Trophoblast cell (in vitro differentiated cells and primary cell): ENCODE measurements around the gene PPAN.

ENCODE experiments used
- DNase-seq, 2 donors: peaks; one replicate each; pipeline ENCODE4 v3.0.0-alpha.2; 2016
- H2AFZ ChIP-seq: 2 replicates; pipeline ENCODE4 v1.6.1; 2013; ENCODE audit warnings: low read length, moderate library complexity, mild to moderate bottlenecking; ENCODE audit not compliant: insufficient read depth, poor library complexity
- H2AK5ac ChIP-seq: 2 replicates; pipeline ENCODE4 v1.6.1; 2013; ENCODE audit warnings: mild to moderate bottlenecking, low read length
- H2BK120ac ChIP-seq: 2 replicates; pipeline ENCODE4 v1.6.1; 2013; ENCODE audit warnings: low read length, mild to moderate bottlenecking, moderate library complexity; ENCODE audit not compliant: insufficient read depth, poor library complexity
- H2BK12ac ChIP-seq: 2 replicates; pipeline ENCODE4 v1.6.1; 2013; ENCODE audit warnings: mild to moderate bottlenecking, low read length, moderate library complexity
- H2BK5ac ChIP-seq: 2 replicates; pipeline ENCODE4 v1.6.1; 2013; ENCODE audit warnings: low read length, low read depth, moderate library complexity, mild to moderate bottlenecking; ENCODE audit not compliant: poor library complexity
- H3K14ac ChIP-seq: 2 replicates; pipeline ENCODE4 v1.6.1; 2013; ENCODE audit warnings: mild to moderate bottlenecking, low read length
- H3K18ac ChIP-seq: 2 replicates; pipeline ENCODE4 v1.6.1; 2013; ENCODE audit warnings: mild to moderate bottlenecking, low read length
- H3K23ac ChIP-seq: 2 replicates; pipeline ENCODE4 v1.6.1; 2013; ENCODE audit warnings: low read length
- H3K27ac ChIP-seq: 2 replicates; pipeline ENCODE4 v1.5.1; 2013; ENCODE audit warnings: low read depth, mild to moderate bottlenecking, inconsistent platforms, low read length, moderate library complexity
- H3K27me3 ChIP-seq: 2 replicates; pipeline ENCODE4 v1.6.1; 2013; ENCODE audit warnings: inconsistent platforms, mild to moderate bottlenecking, low read length, moderate library complexity; ENCODE audit not compliant: insufficient read depth
- H3K36me3 ChIP-seq, 2 experiments: 1 replicate in 1 of 2; 2 replicates in 1 of 2; pipeline ENCODE4 v1.6.1; 2013; ENCODE audit warnings: low read length in 2 of 2, mild to moderate bottlenecking in 2 of 2, moderate library complexity in 1 of 2; ENCODE audit not compliant: insufficient read depth in 2 of 2, control insufficient read depth in 1 of 2
- H3K4ac ChIP-seq: 2 replicates; pipeline ENCODE4 v1.6.1; 2013; ENCODE audit warnings: low read depth, mild to moderate bottlenecking, low read length, moderate library complexity
- H3K4me1 ChIP-seq, 2 experiments: 1 replicate in 1 of 2; 2 replicates in 1 of 2; pipeline ENCODE4 v1.6.1; 2013; ENCODE audit warnings: low read length in 2 of 2, mild to moderate bottlenecking in 2 of 2, moderate library complexity in 1 of 2; ENCODE audit not compliant: insufficient read depth in 2 of 2, control insufficient read depth in 1 of 2
- H3K4me2 ChIP-seq: 2 replicates; pipeline ENCODE4 v1.6.1; 2013; ENCODE audit warnings: inconsistent platforms, mild to moderate bottlenecking, low read length, moderate library complexity
- H3K4me3 ChIP-seq: 2 replicates; pipeline ENCODE4 v1.5.1; 2013; ENCODE audit warnings: mild to moderate bottlenecking, low read depth, low read length, inconsistent platforms
- H3K79me1 ChIP-seq: one replicate; pipeline ENCODE4 v1.6.1; 2013; ENCODE audit warnings: low read length
- H3K79me2 ChIP-seq: 2 replicates; pipeline ENCODE4 v1.6.1; 2013; ENCODE audit warnings: low read length, mild to moderate bottlenecking; ENCODE audit not compliant: control insufficient read depth, insufficient read depth, poor library complexity
- H3K9ac ChIP-seq: 2 replicates; pipeline ENCODE4 v1.6.1; 2013; ENCODE audit warnings: mild to moderate bottlenecking, low read length
- H3K9me3 ChIP-seq: 2 replicates; pipeline ENCODE4 v1.6.1; 2013; ENCODE audit warnings: low read depth, mild to moderate bottlenecking, control low read depth, inconsistent platforms, low read length; ENCODE audit not compliant: insufficient read depth
- H4K12ac ChIP-seq: 2 replicates; pipeline ENCODE4 v1.6.1; 2013; ENCODE audit warnings: low read depth, mild to moderate bottlenecking, low read length, moderate library complexity
- H4K8ac ChIP-seq: 2 replicates; pipeline ENCODE4 v1.6.1; 2013; ENCODE audit warnings: low read depth, mild to moderate bottlenecking, low read length, moderate library complexity
- H4K91ac ChIP-seq: one replicate; pipeline ENCODE4 v1.6.1; 2013; ENCODE audit warnings: low read depth, mild to moderate bottlenecking, low read length, moderate library complexity
- WGBS: extraction: QIAGEN DNeasy Blood & Tissue Kit; methylation state at CpG from one replicate; pipeline ENCODE4 v1.1.7; 2013; ENCODE audit warnings: missing lambda C conversion rate; ENCODE audit not compliant: insufficient read length, insufficient coverage; ENCODE audit errors: extremely low coverage; 5-methylcytosine and 5-hydroxymethylcytosine counted together

Gene PPAN

DNA sequence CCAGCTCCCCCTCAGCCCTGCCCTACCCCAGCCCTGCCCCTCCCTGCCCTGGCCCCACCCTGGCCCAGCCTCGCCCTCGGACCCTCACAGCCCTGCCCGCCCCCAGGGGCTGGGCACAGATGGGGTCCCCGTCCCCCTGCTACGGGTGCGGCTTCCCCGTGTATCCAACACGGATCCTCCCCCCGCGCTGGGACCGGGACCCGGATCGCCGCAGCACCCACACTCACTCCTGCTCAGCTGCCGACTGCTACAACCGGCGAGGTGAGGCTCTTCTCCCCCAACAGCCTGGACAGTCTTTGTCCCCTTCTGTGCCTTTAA is 14.8 kb upstream of the PPAN start:
- peaks cover 9% of the 10 kb centered on the region for H3K27me3 ChIP-seq
- H3K4me1 ChIP-seq, result peaks cover 4 to 5% of the 10 kb centered on the region in 2 experiments
- no peak overlapping the region for H2BK120ac ChIP-seq
- H2AK5ac ChIP-seq, result no peak overlapping the region
- H4K12ac ChIP-seq, result no peak overlapping the region
- no peak overlapping the region for H4K8ac ChIP-seq
- H3K14ac ChIP-seq, result no peak overlapping the region
- no CpG with 5 or more reads among the region's 17 CpGs for WGBS
- H2BK5ac ChIP-seq, result no peak overlapping the region
- H3K4me3 ChIP-seq, result no peak overlapping the region
- no peak overlapping the region for H3K23ac ChIP-seq
- H3K79me2 ChIP-seq, result peaks cover 1% of the 10 kb centered on the region
- no peak overlapping the region for H3K27ac ChIP-seq
- H3K36me3 ChIP-seq, result no peaks in the 10 kb centered on the region
- no peak overlapping the region for H2AFZ ChIP-seq
- no peak overlapping the region for H3K18ac ChIP-seq
- no peak overlapping the region for H4K91ac ChIP-seq
- no peak overlapping the region for H3K9ac ChIP-seq
- peaks cover 8% of the 10 kb centered on the region for H3K9me3 ChIP-seq
- H2BK12ac ChIP-seq, result no peak overlapping the region
- no peak for DNase-seq
- peaks cover 1% of the 10 kb centered on the region for H3K79me1 ChIP-seq
- no peak overlapping the region for H3K4ac ChIP-seq
- H3K4me2 ChIP-seq, result no peak overlapping the region

DNA sequence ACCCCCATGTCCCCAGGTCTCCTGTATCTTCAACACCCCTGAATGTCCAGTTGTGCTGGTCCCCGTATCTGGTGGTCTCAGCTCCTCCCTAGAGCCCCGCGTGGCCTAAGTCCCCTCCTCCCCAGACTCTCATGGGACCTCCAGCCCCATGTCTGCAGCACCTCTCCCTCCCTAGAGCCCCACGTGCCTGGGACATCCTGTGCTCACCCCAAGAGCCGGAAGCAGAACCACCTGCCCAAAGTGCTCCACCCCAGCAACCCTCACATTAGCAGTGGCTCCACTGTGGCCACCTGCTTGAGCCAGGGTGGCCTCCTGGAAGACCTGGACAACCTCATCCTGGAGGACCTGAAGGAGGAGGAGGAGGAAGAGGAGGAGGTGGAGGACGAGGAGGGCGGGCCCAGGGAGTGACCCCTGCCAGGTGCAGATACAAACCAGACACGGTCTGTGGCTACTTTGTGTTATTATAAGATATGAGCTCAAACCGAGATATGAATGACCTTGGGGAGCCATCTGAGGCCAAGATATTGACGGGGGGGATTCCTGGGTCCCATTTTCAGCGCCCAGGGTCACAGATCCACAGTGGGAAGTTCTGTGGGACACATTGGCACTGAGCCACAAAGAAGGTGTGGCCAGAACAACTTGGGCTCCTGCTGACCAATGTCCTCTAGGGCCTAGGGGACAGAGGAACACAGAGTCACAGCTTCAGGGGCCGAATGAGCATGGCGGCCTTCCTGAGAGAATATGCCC is 14.1 kb upstream of the PPAN start:
- H3K9me3 ChIP-seq, result peaks cover 8% of the 10 kb centered on the region
- H2BK120ac ChIP-seq, result no peak overlapping the region
- no peak overlapping the region for H4K12ac ChIP-seq
- no peak for DNase-seq
- no peak overlapping the region for H3K9ac ChIP-seq
- no peak overlapping the region for H2AK5ac ChIP-seq
- no peak overlapping the region for H2AFZ ChIP-seq
- no peak overlapping the region for H4K8ac ChIP-seq
- no peak overlapping the region for H3K4me2 ChIP-seq
- H3K36me3 ChIP-seq, result no peaks in the 10 kb centered on the region
- H4K91ac ChIP-seq, result no peak overlapping the region
- H2BK5ac ChIP-seq, result no peak overlapping the region
- H3K79me2 ChIP-seq, result peaks cover 2% of the 10 kb centered on the region
- no CpG with 5 or more reads among the region's 13 CpGs for WGBS
- no peak overlapping the region for H3K4me3 ChIP-seq
- H3K18ac ChIP-seq, result no peak overlapping the region
- peaks cover 4% of the 10 kb centered on the region for H3K79me1 ChIP-seq
- H3K4me1 ChIP-seq, result peaks cover 6% of the 10 kb centered on the region in 2 experiments
- peaks cover 3% of the 10 kb centered on the region for H3K27me3 ChIP-seq
- no peak overlapping the region for H3K4ac ChIP-seq
- H3K14ac ChIP-seq, result no peak overlapping the region
- H3K27ac ChIP-seq, result no peak overlapping the region
- H3K23ac ChIP-seq, result no peak overlapping the region
- H2BK12ac ChIP-seq, result no peak overlapping the region

DNA sequence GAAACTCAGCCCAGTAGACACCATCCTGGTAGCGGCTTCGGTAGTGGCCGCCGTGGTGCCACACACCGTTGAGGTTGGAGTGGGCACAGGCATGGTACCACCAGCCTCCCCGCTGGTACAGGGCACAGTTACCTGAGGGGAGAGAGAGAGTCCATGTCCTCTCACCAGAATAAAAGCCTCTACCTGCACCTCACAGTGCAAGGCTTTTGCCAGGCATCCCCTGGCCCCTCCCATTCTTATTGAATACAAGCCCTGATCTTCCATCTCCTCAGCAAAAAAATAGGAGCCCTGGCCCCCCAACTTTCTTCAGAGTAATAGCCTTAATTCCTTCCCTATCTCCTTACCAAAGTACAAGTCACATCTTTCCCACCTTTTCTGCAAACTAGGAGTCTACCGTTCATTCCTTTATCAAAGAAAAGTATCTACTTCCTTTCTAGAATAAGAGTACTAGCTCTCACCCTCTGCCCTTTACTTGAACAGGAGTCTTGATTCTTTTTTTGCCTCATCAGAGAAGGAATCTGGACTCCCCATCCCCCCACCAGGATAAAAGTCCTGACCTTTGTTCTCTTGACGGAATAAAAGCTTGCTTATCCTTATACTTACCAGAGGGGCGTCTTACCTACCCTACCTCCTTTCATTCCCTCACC is 13.4 kb upstream of the PPAN start:
- no peak overlapping the region for H4K12ac ChIP-seq
- peaks cover 8% of the 10 kb centered on the region for H3K9me3 ChIP-seq
- peaks cover 6% of the 10 kb centered on the region in 2 experiments for H3K4me1 ChIP-seq
- H3K4ac ChIP-seq, result no peak overlapping the region
- H3K4me3 ChIP-seq, result no peak overlapping the region
- peaks cover 2% of the 10 kb centered on the region for H3K79me2 ChIP-seq
- no peak overlapping the region for H3K9ac ChIP-seq
- H3K23ac ChIP-seq, result no peak overlapping the region
- H3K18ac ChIP-seq, result no peak overlapping the region
- no CpG with 5 or more reads among the region's 9 CpGs for WGBS
- peaks cover 4% of the 10 kb centered on the region for H3K79me1 ChIP-seq
- peaks cover 3% of the 10 kb centered on the region for H3K27me3 ChIP-seq
- H3K27ac ChIP-seq, result no peak overlapping the region
- H3K4me2 ChIP-seq, result no peak overlapping the region
- H2AK5ac ChIP-seq, result no peak overlapping the region
- H2AFZ ChIP-seq, result no peak overlapping the region
- no peaks in the 10 kb centered on the region for H3K36me3 ChIP-seq
- H3K14ac ChIP-seq, result no peak overlapping the region
- no peak overlapping the region for H2BK5ac ChIP-seq
- no peak overlapping the region for H2BK120ac ChIP-seq
- H2BK12ac ChIP-seq, result no peak overlapping the region
- H4K91ac ChIP-seq, result no peak overlapping the region
- no peak for DNase-seq
- H4K8ac ChIP-seq, result no peak overlapping the region

DNA sequence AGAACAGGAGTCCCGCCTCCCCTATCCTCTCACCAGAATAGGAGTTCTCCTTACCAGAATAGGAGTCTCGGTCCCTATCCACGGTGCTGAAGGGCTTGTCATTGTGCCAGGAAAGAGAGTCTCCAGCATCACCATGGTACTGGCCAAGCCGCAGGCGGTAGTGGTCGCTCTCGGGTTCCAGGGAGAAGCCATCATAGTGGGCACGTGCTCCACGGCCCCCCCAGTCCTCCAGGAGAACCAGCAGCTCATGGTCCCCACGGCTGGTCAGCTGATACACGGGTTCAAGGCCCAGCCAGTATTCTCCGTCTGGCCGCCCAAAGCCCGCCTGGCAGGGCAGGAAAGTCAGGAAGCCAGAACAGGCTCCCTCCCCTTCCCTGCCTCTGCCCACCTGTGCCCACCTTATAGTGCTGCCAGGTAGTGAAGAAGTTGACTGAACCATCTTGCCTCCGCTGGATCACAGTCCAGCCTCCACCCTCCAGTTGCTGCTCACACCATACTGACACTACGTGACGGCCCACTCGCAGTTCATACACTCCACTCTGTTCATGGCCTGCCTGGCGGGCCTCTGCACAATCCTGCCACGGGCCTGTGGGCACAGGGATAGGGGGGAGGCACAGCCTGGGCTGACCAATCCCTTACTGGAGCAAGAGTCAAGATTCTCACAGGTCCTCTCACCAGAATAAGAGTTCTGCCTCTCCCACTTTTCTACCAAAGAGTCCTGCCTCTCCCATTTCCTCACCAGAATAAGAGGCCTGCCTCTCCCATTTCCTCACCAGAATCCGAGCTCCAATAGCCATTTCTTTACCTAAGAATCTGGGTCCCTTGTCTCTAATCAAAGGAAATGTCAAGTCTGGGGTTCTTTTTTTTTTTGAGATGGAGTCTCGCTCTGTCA is 12.6 kb upstream of the PPAN start:
- no CpG with 5 or more reads among the region's 22 CpGs for WGBS
- Histone ChIP-seq H3K27ac (no peak overlapping the region), H3K9ac (no peak overlapping the region), H2BK120ac (no peak overlapping the region), H3K9me3 (peaks cover 8% of the 10 kb centered on the region), H2BK5ac (no peak overlapping the region), H3K14ac (no peak overlapping the region), H4K91ac (no peak overlapping the region), H3K23ac (no peak overlapping the region), H4K12ac (no peak overlapping the region), H3K36me3 (no peaks in the 10 kb centered on the region), H2BK12ac (no peak overlapping the region), H3K18ac (no peak overlapping the region), H3K4ac (no peak overlapping the region), H4K8ac (no peak overlapping the region), H3K4me1 (peaks cover 6% of the 10 kb centered on the region in 2 experiments), H3K4me2 (no peak overlapping the region), H3K27me3 (peaks cover 3% of the 10 kb centered on the region), H3K4me3 (no peak overlapping the region), H2AK5ac (no peak overlapping the region), H3K79me1 (peaks cover 4% of the 10 kb centered on the region), H2AFZ (no peak overlapping the region), H3K79me2 (peaks cover 2% of the 10 kb centered on the region)
- peak in 1 of 2 donors; percentile 24 for DNase-seq
